ENCODE data around the gene DCAF6.

GRCh38 chr1:168031198-168031597, 94.7 kb downstream of the DCAF6 start:
- TF ChIP-seq CTCF (IDR thresholded peaks at IDR 0.05), result no peak
- TF ChIP-seq POLR2A (IDR thresholded peaks at IDR 0.05), result no peak
